Liver (tissue), 9 donors: Measurements from ENCODE around the gene USP5. TPM values are rescaled to one million over a fixed set of nuclear protein-coding genes. Genes with fewer than 3 reads are reported as not detected.
A peak's percentile ranks its signal among the peaks of the same experiment; 100 is the strongest.
"Not testable (repeated sequence)": the region's sequence is repeated elsewhere in the genome, so short reads cannot be mapped to it uniquely, and the experiment has no call there.

Source experiments
- DNase-seq: peaks from one replicate; pipeline ENCODE4 v3.0.0-alpha.2; 2017; ENCODE audit warnings: low spot score
- H3K27ac ChIP-seq, 2 donors: one replicate each; pipeline ENCODE4 v1.7.0; 2013; ENCODE audit warnings: inconsistent platforms in 2 of 2, low read length in 2 of 2, control low read depth in 1 of 2, low read depth in 1 of 2, mild to moderate bottlenecking in 1 of 2
- H3K27me3 ChIP-seq, 4 donors: one replicate each; pipeline versions ENCODE4 v1.6.1 to v1.7.0; 2013; ENCODE audit warnings: low read length in 3 of 4, inconsistent platforms in 1 of 4, mild to moderate bottlenecking in 1 of 4, moderate library complexity in 1 of 4; ENCODE audit not compliant: control insufficient read depth in 4 of 4, insufficient read depth in 4 of 4
- H3K36me3 ChIP-seq, 4 donors: one replicate each; pipeline versions ENCODE4 v1.6.1 to v1.7.0; 2013; ENCODE audit warnings: low read length in 3 of 4, mild to moderate bottlenecking in 3 of 4, low read depth in 1 of 4, moderate library complexity in 1 of 4; ENCODE audit not compliant: control insufficient read depth in 4 of 4, insufficient read depth in 3 of 4
- H3K4me1 ChIP-seq, 4 donors: one replicate each; pipeline versions ENCODE4 v1.6.1 to v1.7.0; 2013; ENCODE audit warnings: low read length in 3 of 4, mild to moderate bottlenecking in 3 of 4, moderate library complexity in 1 of 4; ENCODE audit not compliant: control insufficient read depth in 4 of 4, insufficient read depth in 4 of 4
- H3K4me3 ChIP-seq, 3 donors: one replicate each; pipeline versions ENCODE4 v1.6.1 to v1.7.0; 2013; ENCODE audit warnings: low read length in 3 of 3, control low read depth in 1 of 3, low read depth in 1 of 3, mild to moderate bottlenecking in 1 of 3
- H3K9ac ChIP-seq, 2 donors: one replicate each; pipeline ENCODE4 v1.7.0; 2013; ENCODE audit warnings: low read length in 2 of 2, mild to moderate bottlenecking in 2 of 2, moderate library complexity in 2 of 2, control low read depth in 1 of 2, low read depth in 1 of 2
- H3K9me3 ChIP-seq, 4 donors: one replicate each; pipeline versions ENCODE4 v1.6.1 to v1.7.0; 2013; ENCODE audit warnings: low read length in 3 of 4; ENCODE audit not compliant: control insufficient read depth in 4 of 4
- EGR1 ChIP-seq, 2 donors: IDR thresholded peaks; 2 replicates each; pipeline ENCODE4 v1.6.1; 2016 to 2018; ENCODE audit warnings: antibody characterized with exemption in 2 of 2, low read depth in 2 of 2
- FOXA2 ChIP-seq: IDR thresholded peaks from 2 replicates; pipeline ENCODE4 v1.6.1; 2016; ENCODE audit warnings: antibody characterized with exemption
- GABPA ChIP-seq, 2 donors: IDR thresholded peaks in 1 of 2; conservative IDR thresholded peaks in 1 of 2; 2 replicates each; pipeline ENCODE4 v1.6.1; 2016; ENCODE audit warnings: antibody characterized with exemption in 2 of 2, mild to moderate bottlenecking in 1 of 2, moderate library complexity in 1 of 2
- HNF4G ChIP-seq: IDR thresholded peaks from 2 replicates; pipeline ENCODE4 v1.6.1; 2016; ENCODE audit warnings: antibody characterized with exemption
- JUND ChIP-seq, 2 donors: IDR thresholded peaks; 2 replicates each; pipeline ENCODE4 v1.6.1; 2016; ENCODE audit warnings: antibody characterized with exemption in 2 of 2
- NR2F2 ChIP-seq: IDR thresholded peaks from 2 replicates; pipeline ENCODE4 v1.6.1; 2016; ENCODE audit warnings: antibody characterized with exemption
- RAD21 ChIP-seq, 2 donors: IDR thresholded peaks; 2 replicates each; pipeline ENCODE4 v1.6.1; 2016; ENCODE audit warnings: antibody characterized with exemption in 2 of 2, mild to moderate bottlenecking in 2 of 2
- RXRA ChIP-seq, 2 donors: IDR thresholded peaks; 2 replicates each; pipeline ENCODE4 v1.6.1; 2017 to 2018; ENCODE audit warnings: antibody characterized with exemption in 2 of 2, mild to moderate bottlenecking in 1 of 2
- SP1 ChIP-seq: IDR thresholded peaks from 2 replicates; pipeline ENCODE4 v1.6.1; 2018; ENCODE audit warnings: antibody characterized with exemption, mild to moderate bottlenecking
- YY1 ChIP-seq: IDR thresholded peaks from 2 replicates; pipeline ENCODE4 v1.6.1; 2016; ENCODE audit warnings: antibody characterized with exemption, mild to moderate bottlenecking
- WGBS: extraction: QIAGEN DNeasy Blood & Tissue Kit; methylation state at CpG from one replicate; pipeline ENCODE4 v1.1.7; 2013; 5-methylcytosine and 5-hydroxymethylcytosine counted together
- polyA plus RNA-seq, 2 donors: library from polyadenylated mRNA; stranded (reverse) in 1 of 2; unstranded in 1 of 2; fragments of 200-250 nt in 1 of 2; fragments of >200 nt in 1 of 2; fragmentation: Nextera tagmentation in 1 of 2; extraction: Ambion mirVana in 1 of 2; gene quantifications; one replicate each; pipeline versions ENCODE4 v1.2.1 to v1.2.3, GENCODE V29; 2013 to 2015
- total RNA-seq, 2 donors: library from RNA; depleted of rRNA; stranded (reverse); fragments of >200 nt; gene quantifications; one replicate each; pipeline ENCODE4 v1.2.3, GENCODE V29; 2014
- TF ChIP-seq, protein P1 (sequence below): IDR thresholded peaks from 2 replicates; pipeline ENCODE4 v1.6.1; 2016; ENCODE audit warnings: antibody characterized with exemption
- TF ChIP-seq, protein P2 (sequence below): IDR thresholded peaks from 2 replicates; pipeline ENCODE4 v1.6.1; 2016; ENCODE audit warnings: antibody characterized with exemption
- TF ChIP-seq, protein P3 (sequence below): IDR thresholded peaks from 2 replicates; pipeline ENCODE4 v1.6.1; 2016; ENCODE audit warnings: antibody characterized with exemption
- donor health status: healthy.
- donor health status: healthy.
- donor health status: healthy.
- donor health status: healthy.
- donor health status: healthy.

Gene USP5
- total and polyA plus RNA-seq, 4 donors = 15.2 to 41.0 (median 35.7) TPM

DNA sequence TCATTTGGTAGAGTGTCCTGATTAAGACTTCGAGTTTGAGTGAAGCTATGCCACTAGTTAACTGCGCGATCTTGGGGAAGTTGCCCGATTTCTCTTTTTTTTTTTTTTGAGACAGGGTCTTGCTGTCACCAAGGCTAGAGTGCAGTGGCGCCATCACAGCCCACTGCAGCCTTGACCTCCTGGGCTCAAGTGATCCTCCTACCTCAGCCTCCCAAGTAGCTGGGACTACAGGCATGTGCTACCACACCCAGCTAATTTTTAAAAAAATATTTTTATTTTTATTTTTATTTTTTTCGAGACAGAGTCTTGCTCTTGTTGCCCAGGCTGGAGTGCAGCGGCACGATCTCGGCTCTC, 22.0 kb downstream of the USP5 start:
- peak overlapping the region; percentile 45 to 62 for H3K9ac ChIP-seq
- WGBS = 63% methylated on average over 9 of the region's 9 CpGs
- not testable (repeated sequence) for H3K9me3 ChIP-seq, DNase-seq, H3K27me3 ChIP-seq
- peaks cover 4 to 12% (median 7%) of the 10 kb centered on the region in 4 donors for H3K36me3 ChIP-seq
- peaks cover 0 to 37% (median 25%) of the 10 kb centered on the region in 4 donors for H3K4me1 ChIP-seq
- H3K27ac ChIP-seq = peak overlapping the region; percentile 54 to 75
- peak overlapping the region in 2 of 3 donors; percentile 56 to 69 for H3K4me3 ChIP-seq

DNA sequence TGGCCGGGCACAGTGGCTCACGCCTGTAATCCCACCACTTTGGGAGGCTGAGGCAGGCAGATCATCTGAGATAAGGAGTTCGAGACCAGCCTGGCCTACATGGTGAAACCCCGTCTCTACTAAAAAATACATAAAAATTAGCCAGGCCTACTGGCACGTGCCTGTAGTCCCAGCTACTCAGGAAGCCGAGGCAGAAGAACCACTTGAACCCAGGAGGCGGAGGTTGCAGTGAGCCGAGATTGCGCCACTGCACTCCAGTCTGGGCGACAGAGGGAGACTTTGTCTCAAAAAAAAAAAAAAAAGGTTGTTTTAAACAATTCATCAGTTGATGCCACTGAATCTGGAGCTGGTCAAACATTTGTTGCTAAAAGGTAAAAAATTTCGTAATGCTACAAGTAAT, 27.9 kb downstream of the USP5 start:
- H3K4me1 ChIP-seq, DNase-seq, H3K9me3 ChIP-seq, H3K36me3 ChIP-seq, H3K4me3 ChIP-seq, H3K27me3 ChIP-seq, H3K9ac ChIP-seq, H3K27ac ChIP-seq: not testable (repeated sequence)
- 75% methylated on average over 11 of the region's 11 CpGs for WGBS

DNA sequence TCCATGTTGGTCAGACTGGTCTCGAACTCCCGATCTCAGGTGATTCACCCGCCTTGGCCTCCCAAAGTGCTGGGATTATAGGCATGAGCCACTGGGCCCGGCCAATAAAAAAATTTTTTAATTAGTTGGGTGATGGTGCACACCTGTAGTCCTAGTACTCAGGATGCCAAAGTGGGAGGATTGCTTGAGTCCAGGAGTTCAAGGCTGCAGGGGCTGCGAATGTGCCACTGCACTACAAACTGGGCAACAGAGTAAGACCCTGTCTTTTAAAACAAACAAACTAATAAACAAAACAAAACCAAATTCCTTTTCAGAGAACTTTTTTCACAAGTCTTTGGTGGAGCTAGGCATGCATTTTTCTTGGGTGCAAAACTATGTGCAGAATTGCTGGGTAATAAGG, 31.3 kb downstream of the USP5 start:
- no peaks in the 10 kb centered on the region for H3K9me3 ChIP-seq
- no peak overlapping the region for H3K9ac ChIP-seq
- peaks cover 0 to 7% (median 3%) of the 10 kb centered on the region in 4 donors for H3K36me3 ChIP-seq
- H3K27ac ChIP-seq = no peak overlapping the region
- peaks cover 0 to 1% (median 0%) of the 10 kb centered on the region in 4 donors for H3K4me1 ChIP-seq
- TF ChIP-seq SP1 (no peak), GABPA (IDR thresholded peaks at IDR 0.05 in 1 of 2, conservative IDR thresholded peaks at IDR 0.05 in 1 of 2) (no peak), RAD21 (IDR thresholded peaks at IDR 0.05) (no peak), JUND (IDR thresholded peaks at IDR 0.05) (no peak), HNF4G (no peak)
- TF ChIP-seq, protein P1, sequence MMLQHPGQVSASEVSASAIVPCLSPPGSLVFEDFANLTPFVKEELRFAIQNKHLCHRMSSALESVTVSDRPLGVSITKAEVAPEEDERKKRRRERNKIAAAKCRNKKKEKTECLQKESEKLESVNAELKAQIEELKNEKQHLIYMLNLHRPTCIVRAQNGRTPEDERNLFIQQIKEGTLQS = no peak
- TF ChIP-seq, protein P2, sequence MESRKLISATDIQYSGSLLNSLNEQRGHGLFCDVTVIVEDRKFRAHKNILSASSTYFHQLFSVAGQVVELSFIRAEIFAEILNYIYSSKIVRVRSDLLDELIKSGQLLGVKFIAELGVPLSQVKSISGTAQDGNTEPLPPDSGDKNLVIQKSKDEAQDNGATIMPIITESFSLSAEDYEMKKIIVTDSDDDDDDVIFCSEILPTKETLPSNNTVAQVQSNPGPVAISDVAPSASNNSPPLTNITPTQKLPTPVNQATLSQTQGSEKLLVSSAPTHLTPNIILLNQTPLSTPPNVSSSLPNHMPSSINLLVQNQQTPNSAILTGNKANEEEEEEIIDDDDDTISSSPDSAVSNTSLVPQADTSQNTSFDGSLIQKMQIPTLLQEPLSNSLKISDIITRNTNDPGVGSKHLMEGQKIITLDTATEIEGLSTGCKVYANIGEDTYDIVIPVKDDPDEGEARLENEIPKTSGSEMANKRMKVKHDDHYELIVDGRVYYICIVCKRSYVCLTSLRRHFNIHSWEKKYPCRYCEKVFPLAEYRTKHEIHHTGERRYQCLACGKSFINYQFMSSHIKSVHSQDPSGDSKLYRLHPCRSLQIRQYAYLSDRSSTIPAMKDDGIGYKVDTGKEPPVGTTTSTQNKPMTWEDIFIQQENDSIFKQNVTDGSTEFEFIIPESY = no peak
- no peak for DNase-seq
- WGBS = 92% methylated on average over 5 of the region's 5 CpGs
- H3K4me3 ChIP-seq = no peak overlapping the region
- H3K27me3 ChIP-seq = no peaks in the 10 kb centered on the region

DNA sequence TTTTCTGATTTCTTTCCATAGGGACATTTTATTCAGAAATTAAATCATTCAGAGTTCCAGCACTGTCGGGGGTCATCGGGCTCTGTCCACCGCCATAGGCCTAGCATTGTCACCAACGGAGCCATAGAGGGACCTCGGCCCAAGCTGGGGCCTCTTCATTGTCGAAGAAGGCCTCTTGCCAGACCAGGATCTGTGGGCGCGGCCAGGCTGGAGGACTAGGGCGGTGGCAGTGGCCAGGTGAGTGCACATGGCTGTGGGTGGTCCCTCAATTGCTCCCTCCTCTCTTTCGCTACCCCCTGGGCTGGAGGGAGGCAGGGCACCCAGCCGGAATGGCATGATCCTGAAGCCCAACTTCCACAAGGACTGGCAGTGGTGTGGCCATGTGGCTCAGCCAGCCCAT, 31.7 kb downstream of the USP5 start:
- Histone ChIP-seq H3K36me3 (peaks cover 0 to 7% (median 3%) of the 10 kb centered on the region in 4 donors), H3K27ac (no peak overlapping the region), H3K4me1 (peaks cover 0 to 4% (median 0%) of the 10 kb centered on the region in 4 donors), H3K9me3 (no peaks in the 10 kb centered on the region), H3K4me3 (no peak overlapping the region), H3K9ac (no peak overlapping the region), H3K27me3 (no peaks in the 10 kb centered on the region)
- TF ChIP-seq YY1 (no peak), RXRA (IDR thresholded peaks at IDR 0.05) (no peak), HNF4G (no peak), RAD21 (IDR thresholded peaks at IDR 0.05) (no peak), JUND (IDR thresholded peaks at IDR 0.05) (no peak), FOXA2 (no peak), EGR1 (IDR thresholded peaks at IDR 0.05; ENCODE audit: low read depth in 2 of 2) (no peak), NR2F2 (no peak)
- TF ChIP-seq, protein P1 = no peak
- TF ChIP-seq, protein P3, sequence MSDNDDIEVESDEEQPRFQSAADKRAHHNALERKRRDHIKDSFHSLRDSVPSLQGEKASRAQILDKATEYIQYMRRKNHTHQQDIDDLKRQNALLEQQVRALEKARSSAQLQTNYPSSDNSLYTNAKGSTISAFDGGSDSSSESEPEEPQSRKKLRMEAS = no peak
- no peak for DNase-seq
- WGBS = 96% methylated on average over 11 of the region's 11 CpGs
